HG02943 (cell line): Measurements from ENCODE around the gene UBQLN3.

Experiments
- ATAC-seq: cut with Tn5 transposase; IDR thresholded peaks from one replicate; pipeline ENCODE4 v1.9.1; 2021; ENCODE audit warnings: mild to moderate bottlenecking, low read depth, moderate library complexity; ENCODE audit not compliant: unreplicated experiment

Gene UBQLN3

GRCh38 chr11:5509803-5510202 lies at the start of gene UBQLN3:
Gene UBQLN3 (minus strand): TSS chr11:5509957. CDS start chr11:5509558, 399 bp downstream.
- ATAC-seq = no peak

GRCh38 chr11:5557751-5558150 lies 48.0 kb upstream of the UBQLN3 start:
- ATAC-seq = no peak

GRCh38 chr11:5556596-5557188 lies 46.9 kb upstream of the UBQLN3 start:
- no peak for ATAC-seq

GRCh38 chr11:5553343-5553742 lies 43.6 kb upstream of the UBQLN3 start:
- ATAC-seq = no peak

GRCh38 chr11:5550440-5551095 lies 40.8 kb upstream of the UBQLN3 start:
- peak; percentile 45 for ATAC-seq

- peak; percentile 6 for ATAC-seq
Observed at GRCh38 chr11:5548440-5548839, 38.7 kb upstream of the UBQLN3 start, which contains the start of gene OR52H1. Gene OR52H1 (minus strand): TSS chr11:5548540. CDS start chr11:5545505, 3,035 bp downstream.

- peak; percentile 83 for ATAC-seq
Observed at GRCh38 chr11:5547982-5548381, 38.2 kb upstream of the UBQLN3 start.

GRCh38 chr11:5546457-5546856 lies 36.7 kb upstream of the UBQLN3 start:
- no peak for ATAC-seq

GRCh38 chr11:5541427-5541826 lies 31.7 kb upstream of the UBQLN3 start:
- ATAC-seq = no peak

- ATAC-seq = no peak
Observed at GRCh38 chr11:5536482-5536881, 26.7 kb upstream of the UBQLN3 start.

- ATAC-seq = no peak
Observed at GRCh38 chr11:5534046-5534445, 24.3 kb upstream of the UBQLN3 start.

- no peak for ATAC-seq
Observed at GRCh38 chr11:5531053-5531831, 21.5 kb upstream of the UBQLN3 start.

- no peak for ATAC-seq
Observed at GRCh38 chr11:5528495-5528894, 18.7 kb upstream of the UBQLN3 start.

- no peak for ATAC-seq
Observed at GRCh38 chr11:5527716-5528115, 18.0 kb upstream of the UBQLN3 start.

- no peak for ATAC-seq
Observed at GRCh38 chr11:5524756-5525155, 15.0 kb upstream of the UBQLN3 start.

- ATAC-seq = no peak
Observed at GRCh38 chr11:5522308-5522707, 12.6 kb upstream of the UBQLN3 start.

GRCh38 chr11:5521540-5521939 lies 11.8 kb upstream of the UBQLN3 start:
- ATAC-seq = no peak

GRCh38 chr11:5516599-5516998 lies 6.8 kb upstream of the UBQLN3 start, which contains the start of gene UBQLNL:
Gene UBQLNL (minus strand): TSS chr11:5516699. CDS start chr11:5516441, 258 bp downstream.
- ATAC-seq = no peak

GRCh38 chr11:5514841-5515240 lies 5.1 kb upstream of the UBQLN3 start:
- ATAC-seq = no peak

GRCh38 chr11:5508605-5509004 lies 1.2 kb downstream of the UBQLN3 start:
- ATAC-seq = no peak

GRCh38 chr11:5507933-5508305 lies 1.8 kb downstream of the UBQLN3 start:
- ATAC-seq = no peak
